ENCODE data around the gene ARHGAP24.

The ARHGAP24 gene

GRCh38 chr4:85738721-85739120 lies 263.8 kb downstream of the ARHGAP24 start:
- no peak for DNase-seq

DNA sequence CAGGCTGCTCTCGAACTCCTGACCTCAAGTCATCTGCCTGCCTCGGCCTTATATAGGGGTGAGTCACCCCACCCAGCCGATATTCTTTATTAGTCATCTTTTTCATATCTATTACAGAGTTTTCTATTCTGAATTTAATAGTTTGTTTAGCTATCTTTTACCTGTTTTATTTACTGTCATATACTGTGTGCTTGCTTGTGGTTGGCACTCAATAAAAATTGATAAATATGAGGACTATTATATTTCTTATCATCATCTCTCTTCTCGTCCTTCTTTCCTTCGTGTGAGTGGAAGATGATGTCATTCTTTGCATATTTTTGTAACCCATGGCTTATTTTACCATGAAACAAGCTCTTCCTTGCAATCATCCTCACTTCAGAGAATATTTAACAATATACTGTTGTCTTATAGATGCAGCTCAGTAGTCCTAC lies 265.5 kb downstream of the ARHGAP24 start:
- DNase-seq = no peak

GRCh38 chr4:85741381-85741780 lies 266.4 kb downstream of the ARHGAP24 start:
- DNase-seq = no peak

- peak in 52 of 56 donors; percentile 4 to 94 (median 56) for DNase-seq
These were observed 267.1 kb downstream of the ARHGAP24 start for GRCh38 chr4:85741921-85742591.

GRCh38 chr4:85744950-85745349 lies 270.0 kb downstream of the ARHGAP24 start:
- DNase-seq = no peak

DNA sequence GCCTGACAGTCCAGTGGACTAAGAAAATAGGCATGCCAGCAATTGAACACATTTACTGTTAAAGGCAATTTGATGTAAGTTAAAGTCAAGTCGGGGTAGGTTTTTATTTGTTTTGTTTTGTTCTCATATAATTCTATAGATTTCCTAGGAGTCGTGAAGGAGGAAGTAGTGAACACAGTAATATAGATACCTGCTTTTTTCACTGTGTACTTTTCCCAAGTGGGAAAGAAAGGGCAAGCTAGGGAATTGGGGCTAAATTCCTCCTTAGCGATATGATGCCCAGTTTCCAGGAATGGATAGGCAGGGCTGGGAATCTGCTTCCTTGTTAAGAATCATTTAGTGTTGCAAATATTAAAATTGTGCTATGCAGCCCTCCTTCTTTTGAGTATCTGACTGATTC lies 271.0 kb downstream of the ARHGAP24 start:
- no peak for DNase-seq

DNA sequence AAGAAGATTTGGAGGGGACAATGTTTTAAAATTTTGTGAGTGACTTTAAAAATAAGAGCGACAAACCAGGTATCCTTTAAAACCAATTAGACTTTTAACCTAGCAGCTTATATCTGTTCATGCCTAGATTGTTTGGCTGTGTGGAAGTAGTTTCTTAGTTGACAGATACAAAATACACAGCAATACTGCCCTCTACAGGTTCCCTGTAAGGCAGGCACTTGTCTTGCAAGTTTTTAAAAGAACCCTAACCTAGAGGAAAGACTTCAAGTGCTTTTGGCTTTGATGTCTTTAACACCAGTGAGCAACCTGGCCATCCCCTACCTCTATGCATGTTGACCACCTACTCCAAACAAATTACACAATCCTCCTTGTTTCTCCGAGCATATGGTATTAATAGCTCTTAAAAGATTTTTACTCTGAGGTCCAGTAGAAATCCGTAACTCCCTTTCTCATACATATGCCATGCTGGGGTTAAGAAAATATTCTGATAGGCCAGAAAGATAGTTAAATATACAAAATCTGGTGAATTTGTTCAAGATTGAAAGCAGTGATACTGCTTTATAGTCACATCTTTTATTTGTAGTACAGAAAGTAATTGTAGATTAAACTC lies 273.0 kb downstream of the ARHGAP24 start:
- peak in 16 of 56 donors; percentile 1 to 81 (median 15) for DNase-seq

DNA sequence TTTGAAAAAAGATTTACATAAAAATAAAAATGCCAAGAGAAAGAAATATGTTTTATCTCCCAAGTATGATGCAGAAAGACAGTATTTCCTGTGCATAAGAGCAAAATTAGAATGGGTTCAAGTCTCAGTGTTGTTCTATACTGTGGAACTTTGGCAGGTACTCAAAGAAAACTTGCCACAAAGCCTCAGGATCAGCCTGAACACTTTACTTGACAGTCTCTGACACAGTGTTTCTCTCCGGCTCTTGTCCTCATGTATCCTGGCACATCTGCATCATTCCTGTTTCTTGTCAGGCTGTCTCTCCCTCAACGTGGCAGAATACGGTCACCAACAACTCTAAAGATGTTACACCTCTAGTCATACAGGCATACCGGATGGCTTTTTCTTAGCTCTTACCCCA lies 273.7 kb downstream of the ARHGAP24 start:
- DNase-seq = no peak

- DNase-seq = no peak
These were observed 276.9 kb downstream of the ARHGAP24 start for GRCh38 chr4:85751866-85752265.

DNA sequence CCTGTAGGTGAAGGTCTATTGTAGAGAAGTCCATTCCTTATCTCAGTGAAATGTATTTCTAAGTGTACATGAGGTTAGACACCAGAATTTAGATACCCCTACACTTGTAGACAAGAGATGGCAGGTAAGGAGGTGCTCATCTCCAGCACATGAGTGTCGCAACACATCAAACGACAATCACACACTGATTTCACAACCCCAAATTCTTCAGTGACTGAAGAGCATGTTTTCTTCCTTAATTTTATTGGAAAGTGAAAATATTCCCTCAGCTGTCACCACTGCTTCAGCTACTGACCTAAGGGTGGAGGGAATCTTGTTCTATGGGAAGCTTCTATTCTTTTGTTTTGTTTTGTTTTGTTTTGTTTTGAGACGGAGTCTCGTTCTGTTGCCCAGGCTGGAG lies 280.3 kb downstream of the ARHGAP24 start:
- DNase-seq = no peak

GRCh38 chr4:85756938-85757337 lies 282.0 kb downstream of the ARHGAP24 start:
- DNase-seq = no peak

- no peak for DNase-seq
These were observed 284.4 kb downstream of the ARHGAP24 start for GRCh38 chr4:85759388-85759787.

GRCh38 chr4:85760511-85760910 lies 285.6 kb downstream of the ARHGAP24 start:
- no peak for DNase-seq

DNA sequence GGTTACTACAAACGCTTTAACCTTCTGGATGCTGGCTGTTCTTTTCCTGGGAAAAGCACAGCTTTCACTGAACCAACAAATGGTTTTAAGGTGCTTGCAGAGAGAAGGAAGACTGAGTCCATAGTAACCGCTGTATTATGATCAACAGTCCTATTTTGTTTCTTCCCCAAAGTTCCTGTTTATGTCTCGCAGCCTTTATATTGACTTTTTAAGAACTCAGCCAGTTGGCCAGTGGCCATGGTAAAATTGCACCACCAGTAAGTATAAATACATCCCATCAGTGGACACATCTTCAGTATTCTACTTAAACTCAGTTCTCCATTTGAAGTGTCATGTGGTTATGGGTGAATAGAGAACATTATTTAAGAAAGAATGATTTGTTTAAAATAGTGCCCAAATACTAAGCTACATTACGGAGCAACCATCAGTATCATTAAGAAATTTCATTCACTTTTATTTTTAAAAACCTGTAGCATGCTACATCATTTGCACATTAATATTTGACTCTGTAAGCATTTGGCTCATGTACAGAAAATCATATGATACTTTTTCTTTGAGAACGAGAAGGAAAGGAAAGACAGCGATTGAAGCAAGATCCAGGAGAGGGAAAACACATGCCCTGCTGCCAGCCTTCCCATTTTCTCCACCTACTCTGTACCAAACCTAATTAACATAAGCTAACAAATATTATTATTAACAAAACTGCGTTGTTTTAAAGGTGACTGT lies 287.0 kb downstream of the ARHGAP24 start:
- DNase-seq = peak in 4 of 56 donors; percentile 4 to 26 (median 10)

DNA sequence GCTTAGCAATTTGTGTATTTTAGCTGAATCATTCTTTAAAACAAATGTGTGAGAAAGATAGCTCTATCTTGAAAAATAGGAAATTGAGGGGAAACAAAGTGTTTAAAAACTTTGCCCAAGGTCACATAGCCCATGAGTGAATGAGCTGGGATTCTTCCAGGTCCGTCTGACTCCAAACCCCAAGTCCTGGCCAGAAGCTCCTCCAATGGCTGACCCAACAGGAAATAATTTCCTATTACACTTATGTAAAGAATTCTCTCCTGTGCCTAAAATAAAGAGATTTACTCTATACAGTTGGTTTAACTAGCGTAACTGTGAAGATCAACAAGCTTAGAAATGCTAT lies 287.6 kb downstream of the ARHGAP24 start:
- no peak for DNase-seq

DNA sequence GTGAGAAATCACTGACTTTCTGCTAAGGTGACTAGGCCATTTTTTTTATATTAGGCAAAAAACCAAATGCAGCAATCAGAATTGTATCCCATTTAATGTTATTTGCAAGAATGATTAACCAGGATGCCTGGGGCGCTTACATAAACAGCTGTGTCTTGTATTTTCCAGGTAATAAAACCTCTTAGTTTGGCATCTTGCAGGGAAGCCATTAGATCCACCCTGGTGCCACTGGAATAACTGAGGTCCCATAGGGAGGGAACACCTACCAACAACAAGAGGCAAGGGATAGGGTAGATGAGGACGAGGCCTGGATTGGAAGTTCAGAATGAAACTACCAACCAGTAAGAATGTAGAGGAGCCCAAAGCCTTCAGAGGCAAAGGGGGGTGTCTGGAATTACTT lies 288.3 kb downstream of the ARHGAP24 start:
- DNase-seq = no peak

DNA sequence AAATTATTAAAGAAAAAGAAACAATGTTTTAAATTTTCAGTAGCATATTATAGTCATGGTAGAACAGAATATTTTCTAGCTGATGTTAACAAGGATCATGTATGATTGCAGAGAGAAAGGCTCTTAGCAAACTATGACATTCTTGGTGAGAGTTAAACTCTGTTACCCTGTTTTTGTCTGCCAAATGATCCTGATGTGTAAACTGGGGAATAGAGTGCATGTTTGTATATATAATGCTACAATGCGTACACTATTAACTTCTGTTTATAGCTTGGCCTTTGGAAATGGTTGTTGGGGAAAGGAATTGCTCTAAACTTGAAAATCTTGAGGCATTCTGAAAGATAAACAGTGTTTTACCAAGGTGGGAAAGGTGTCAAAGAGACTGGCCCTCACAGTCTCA lies 292.7 kb downstream of the ARHGAP24 start:
- no peak for DNase-seq

DNA sequence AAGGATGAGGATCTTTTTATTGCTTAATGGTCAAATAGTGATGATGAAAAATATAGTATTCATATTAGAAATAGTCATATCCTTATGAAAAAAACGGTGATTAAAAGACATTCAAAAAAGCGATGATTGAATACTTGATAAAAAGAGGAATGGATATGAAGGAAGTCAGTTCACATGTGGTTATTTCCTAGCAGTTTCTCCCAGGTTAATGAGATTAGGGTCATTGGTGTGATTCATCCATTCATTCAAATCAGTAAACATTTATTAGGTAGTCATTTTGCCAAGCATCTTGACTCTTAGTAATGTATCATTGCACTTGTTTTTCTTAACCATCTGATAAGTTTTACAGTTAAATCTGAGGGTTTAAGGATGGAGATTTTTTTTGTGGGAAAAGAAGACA lies 294.1 kb downstream of the ARHGAP24 start:
- DNase-seq = no peak

GRCh38 chr4:85772470-85772869 lies 297.5 kb downstream of the ARHGAP24 start:
- no peak for DNase-seq

DNA sequence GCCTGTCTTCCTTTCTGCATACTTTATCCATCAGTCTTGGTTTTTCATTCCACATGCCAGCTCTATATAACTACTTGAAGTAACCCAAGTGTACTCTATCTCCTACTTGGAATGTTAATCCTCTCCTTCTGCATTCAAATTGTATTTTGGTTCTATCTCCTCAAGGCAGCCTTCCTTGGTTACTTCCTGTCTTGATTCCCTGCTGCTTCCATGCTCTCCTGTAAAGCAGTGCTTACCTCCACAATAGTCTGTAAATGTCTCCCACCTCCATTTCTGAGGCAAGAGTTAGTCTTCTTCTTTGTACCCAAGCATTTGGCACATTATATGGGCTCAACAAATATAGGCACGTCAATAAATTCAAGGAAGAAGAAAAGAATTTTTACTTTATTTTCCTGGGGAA lies 298.4 kb downstream of the ARHGAP24 start:
- no peak for DNase-seq

DNA sequence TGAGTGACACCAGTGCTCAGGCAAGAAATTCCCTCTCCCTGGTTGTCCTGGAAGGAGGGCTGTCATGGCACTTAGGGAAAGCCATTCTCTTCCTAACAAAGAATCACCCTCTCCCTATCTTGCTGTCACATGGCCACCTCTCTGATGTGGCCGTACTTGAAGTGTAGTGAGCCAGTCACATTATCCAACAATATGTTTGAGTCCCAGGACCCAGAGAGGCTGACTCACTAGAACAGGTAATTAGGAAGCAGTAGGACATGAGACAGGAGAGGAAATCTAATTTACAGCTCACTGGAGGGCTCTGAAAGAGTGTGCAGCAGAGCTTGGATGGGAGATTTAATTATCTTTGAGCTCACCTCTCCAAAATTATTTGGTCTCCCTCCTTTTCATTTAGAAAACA lies 299.1 kb downstream of the ARHGAP24 start:
- no peak for DNase-seq

- no peak for DNase-seq
These were observed 299.5 kb downstream of the ARHGAP24 start for GRCh38 chr4:85774489-85774888.

- DNase-seq = no peak
These were observed 301.1 kb downstream of the ARHGAP24 start for GRCh38 chr4:85776096-85776495.
